Omental fat pad (tissue), 4 donors: ENCODE results near the gene APBA3. TPM values are rescaled to one million over a fixed set of nuclear protein-coding genes. Genes with fewer than 3 reads are reported as not detected.

Experiments
- ATAC-seq: fragments of 150-250 bp; one replicate; pipeline ENCODE4 v1.9.1; 2016; ENCODE audit warnings: mild to moderate bottlenecking, moderate library complexity; ENCODE audit not compliant: low FRiP score
- DNase-seq: peaks from one replicate; pipeline ENCODE4 v3.0.0-alpha.2; 2019; ENCODE audit warnings: low spot score
- CTCF ChIP-seq, 3 donors: fragments of 450-650 bp; IDR thresholded peaks; one replicate each; pipeline ENCODE4 v1.5.1; 2016 to 2017; ENCODE audit warnings: antibody characterized with exemption in 3 of 3, mild to moderate bottlenecking in 3 of 3, moderate library complexity in 2 of 3
- total RNA-seq, 4 donors: library from RNA; depleted of rRNA; stranded (reverse); fragments of >200 nt; gene quantifications; one replicate each; pipeline ENCODE4 v1.1.0, GENCODE V29; 2016

APBA3 gene
- total RNA-seq, 4 donors from 2014 or later, result 13.5 to 24.1 (median 18.7) TPM

- ATAC-seq, result no peak
- TF ChIP-seq CTCF (IDR thresholded peaks at IDR 0.05), result no peak
- DNase-seq, result no peak
These were observed 21.1 kb downstream of the APBA3 start for GRCh38 chr19:3740431-3740830.

GRCh38 chr19:3738477-3739220, 22.8 kb downstream of the APBA3 start:
- DNase-seq, result no peak
- no peak for ATAC-seq
- TF ChIP-seq CTCF (IDR thresholded peaks at IDR 0.05), result no peak

GRCh38 chr19:3737487-3738205, 23.8 kb downstream of the APBA3 start:
- ATAC-seq, result no peak
- DNase-seq, result no peak
- TF ChIP-seq CTCF (IDR thresholded peaks at IDR 0.05), result no peak

- ATAC-seq (no peak), DNase-seq (no peak)
- no peak for TF ChIP-seq CTCF (IDR thresholded peaks at IDR 0.05)
These were observed 25.3 kb downstream of the APBA3 start for GRCh38 chr19:3736106-3736724.

GRCh38 chr19:3734310-3734600, 27.2 kb downstream of the APBA3 start:
- ATAC-seq (no peak), DNase-seq (no peak)
- no peak for TF ChIP-seq CTCF (IDR thresholded peaks at IDR 0.05)

GRCh38 chr19:3733549-3734309, 27.8 kb downstream of the APBA3 start:
- ATAC-seq (no peak), DNase-seq (no peak)
- no peak for TF ChIP-seq CTCF (IDR thresholded peaks at IDR 0.05)
